BJ (cell line): ENCODE data around the gene DUS1L. TPM values are rescaled to one million over a fixed set of nuclear protein-coding genes. Genes with fewer than 3 reads are reported as not detected.

ENCODE experiments used
- CTCF ChIA-PET: fragments of 350-600 bp; formaldehyde crosslinking; extraction: SDS; loops from one replicate; lab custom pipeline; 2021; ENCODE audit warnings: antibody characterized with exemption, inconsistent platforms; lab: Yijun Ruan, JAX
- POLR2A ChIA-PET: fragments of 300-600 bp; sonication (Branson Sonifier 250); formaldehyde crosslinking; extraction: SDS; loops from one replicate; lab custom pipeline; 2021; ENCODE audit warnings: antibody characterized with exemption; lab: Charles Lee
- DNase-seq: peaks from one replicate; pipeline ENCODE4 v3.0.0-alpha.2; 2011; ENCODE audit warnings: low read depth
- H3K27me3 ChIP-seq: 2 replicates; pipeline ENCODE4 v1.6.0; 2011; ENCODE audit warnings: low read length; ENCODE audit not compliant: control insufficient read depth, insufficient read depth
- H3K36me3 ChIP-seq: 2 replicates; pipeline ENCODE4 v1.5.1; 2011; ENCODE audit warnings: low read length; ENCODE audit not compliant: control insufficient read depth, insufficient read depth
- H3K4me3 ChIP-seq: 2 replicates; pipeline ENCODE4 v1.5.1; 2011; ENCODE audit warnings: low read depth, mild to moderate bottlenecking, control low read depth, low read length
- polyA plus RNA-seq: library from polyadenylated mRNA; depleted of rRNA; stranded (reverse); fragments of >200 nt; gene quantifications from 2 replicates; pipeline ENCODE4 v1.2.3, GENCODE V29; 2011
- TF ChIP-seq, protein P1 (sequence below): IDR thresholded peaks from 2 replicates; pipeline ENCODE4 v1.5.1; 2011; ENCODE audit warnings: low read depth, mild to moderate bottlenecking, control low read depth, inconsistent platforms, low read length, moderate library complexity; ENCODE audit not compliant: insufficient read depth

The DUS1L gene
- polyA plus RNA-seq, 1 experiment = 47.6 TPM

DNA sequence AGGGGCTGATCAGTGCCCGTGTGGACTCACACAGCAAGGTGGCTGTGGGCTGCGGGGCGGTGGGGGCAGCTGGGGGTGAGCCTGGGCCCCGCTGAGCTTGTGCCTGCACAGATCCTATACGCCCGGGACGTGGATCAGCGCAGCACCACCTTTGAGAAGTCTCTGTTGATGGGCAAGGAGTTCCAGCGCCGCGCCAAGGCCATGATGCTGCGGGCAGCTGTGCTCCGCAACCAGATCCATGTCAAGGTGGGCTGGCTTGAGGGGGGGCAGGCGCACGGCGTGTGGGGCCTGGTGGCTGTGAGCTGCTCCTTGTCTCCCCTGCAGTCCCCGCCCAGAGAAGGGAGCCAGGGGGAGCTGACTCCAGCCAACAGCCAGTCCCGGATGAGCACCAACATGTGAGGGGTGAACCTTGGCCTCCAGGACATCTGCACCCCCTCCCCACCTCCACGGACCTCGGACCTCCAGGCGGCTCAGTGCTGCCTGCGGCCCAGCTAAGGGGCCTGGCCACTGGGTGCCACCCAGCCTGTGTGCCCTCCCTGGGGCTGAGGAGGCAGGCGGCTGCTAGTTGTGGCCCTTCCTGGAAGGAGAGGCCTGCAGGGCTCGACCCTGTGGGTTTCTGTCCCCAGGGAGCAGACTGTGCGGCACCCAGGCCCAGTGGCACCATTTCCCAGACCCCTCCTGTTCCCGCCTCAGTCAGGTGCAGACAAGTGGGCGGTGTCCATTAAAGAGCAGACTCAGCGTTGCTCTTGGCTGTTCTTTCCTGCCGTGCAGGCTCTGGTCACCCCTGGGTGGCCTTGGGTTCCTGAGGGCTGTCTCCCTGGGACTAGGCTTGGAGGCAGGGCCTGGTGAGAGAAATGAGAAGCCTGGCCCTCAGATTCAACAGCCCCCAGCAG, 8.6 kb downstream of the DUS1L start:
- CTCF ChIA-PET = interaction anchor here (1.0 to 1.4 kb wide), 2 partner anchors 26 to 97 kb away, joined by 3 to 5 read pairs; no protein-coding TSS in a partner anchor

DNA sequence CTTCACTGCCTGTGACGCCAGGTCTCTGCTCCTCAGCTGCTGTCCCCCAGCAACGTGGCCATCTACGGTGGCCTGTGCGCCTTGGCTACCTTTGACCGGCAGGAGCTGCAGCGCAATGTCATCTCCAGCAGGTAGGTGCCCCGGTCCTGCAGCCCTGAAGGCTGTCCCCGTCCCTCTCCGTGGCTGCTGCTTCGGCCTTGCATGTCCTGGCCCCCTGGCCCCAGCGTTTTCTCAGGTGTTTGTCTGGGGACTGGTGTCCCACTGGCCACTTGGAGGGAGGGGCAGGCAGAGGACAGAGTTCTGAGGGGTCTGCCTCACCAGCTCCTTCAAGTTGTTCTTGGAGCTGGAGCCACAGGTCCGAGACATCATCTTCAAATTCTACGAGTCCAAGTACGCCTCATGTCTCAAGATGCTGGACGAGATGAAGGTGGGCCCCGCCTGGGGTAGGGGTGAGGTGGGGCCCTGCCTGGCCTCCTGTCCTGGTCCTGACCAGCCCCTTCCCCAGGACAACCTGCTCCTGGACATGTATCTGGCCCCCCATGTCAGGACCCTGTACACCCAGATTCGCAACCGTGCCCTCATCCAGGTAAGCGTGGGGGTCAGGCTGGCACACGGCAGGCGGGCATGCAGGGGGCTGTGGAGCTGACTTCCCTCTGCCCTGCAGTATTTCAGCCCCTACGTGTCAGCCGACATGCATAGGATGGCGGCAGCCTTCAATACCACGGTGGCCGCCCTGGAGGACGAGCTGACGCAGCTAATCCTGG, 9.5 kb downstream of the DUS1L start:
- Histone ChIP-seq H3K4me3 (no peak overlapping the region), H3K36me3 (peaks cover 54% of the 10 kb centered on the region), H3K27me3 (no peaks in the 10 kb centered on the region)
- CTCF ChIA-PET = interaction anchor here (1.0 kb wide), 1 partner anchor 26 kb away, joined by 3 read pairs; no protein-coding TSS in a partner anchor
- TF ChIP-seq, protein P1, sequence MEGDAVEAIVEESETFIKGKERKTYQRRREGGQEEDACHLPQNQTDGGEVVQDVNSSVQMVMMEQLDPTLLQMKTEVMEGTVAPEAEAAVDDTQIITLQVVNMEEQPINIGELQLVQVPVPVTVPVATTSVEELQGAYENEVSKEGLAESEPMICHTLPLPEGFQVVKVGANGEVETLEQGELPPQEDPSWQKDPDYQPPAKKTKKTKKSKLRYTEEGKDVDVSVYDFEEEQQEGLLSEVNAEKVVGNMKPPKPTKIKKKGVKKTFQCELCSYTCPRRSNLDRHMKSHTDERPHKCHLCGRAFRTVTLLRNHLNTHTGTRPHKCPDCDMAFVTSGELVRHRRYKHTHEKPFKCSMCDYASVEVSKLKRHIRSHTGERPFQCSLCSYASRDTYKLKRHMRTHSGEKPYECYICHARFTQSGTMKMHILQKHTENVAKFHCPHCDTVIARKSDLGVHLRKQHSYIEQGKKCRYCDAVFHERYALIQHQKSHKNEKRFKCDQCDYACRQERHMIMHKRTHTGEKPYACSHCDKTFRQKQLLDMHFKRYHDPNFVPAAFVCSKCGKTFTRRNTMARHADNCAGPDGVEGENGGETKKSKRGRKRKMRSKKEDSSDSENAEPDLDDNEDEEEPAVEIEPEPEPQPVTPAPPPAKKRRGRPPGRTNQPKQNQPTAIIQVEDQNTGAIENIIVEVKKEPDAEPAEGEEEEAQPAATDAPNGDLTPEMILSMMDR = no peak
- DNase-seq = no peak
- POLR2A ChIA-PET = interaction anchor here (0.5 kb wide), 1 partner anchor 126 kb away, joined by 5 read pairs; no protein-coding TSS in a partner anchor

More for the DNA sequence above, 8.6 kb downstream of the DUS1L start:
- TF ChIP-seq, protein P1 = no peak
- Histone ChIP-seq H3K27me3 (no peaks in the 10 kb centered on the region), H3K4me3 (no peak overlapping the region), H3K36me3 (peaks cover 60% of the 10 kb centered on the region)
- POLR2A ChIA-PET = no interaction called here
- DNase-seq = no peak

DNA sequence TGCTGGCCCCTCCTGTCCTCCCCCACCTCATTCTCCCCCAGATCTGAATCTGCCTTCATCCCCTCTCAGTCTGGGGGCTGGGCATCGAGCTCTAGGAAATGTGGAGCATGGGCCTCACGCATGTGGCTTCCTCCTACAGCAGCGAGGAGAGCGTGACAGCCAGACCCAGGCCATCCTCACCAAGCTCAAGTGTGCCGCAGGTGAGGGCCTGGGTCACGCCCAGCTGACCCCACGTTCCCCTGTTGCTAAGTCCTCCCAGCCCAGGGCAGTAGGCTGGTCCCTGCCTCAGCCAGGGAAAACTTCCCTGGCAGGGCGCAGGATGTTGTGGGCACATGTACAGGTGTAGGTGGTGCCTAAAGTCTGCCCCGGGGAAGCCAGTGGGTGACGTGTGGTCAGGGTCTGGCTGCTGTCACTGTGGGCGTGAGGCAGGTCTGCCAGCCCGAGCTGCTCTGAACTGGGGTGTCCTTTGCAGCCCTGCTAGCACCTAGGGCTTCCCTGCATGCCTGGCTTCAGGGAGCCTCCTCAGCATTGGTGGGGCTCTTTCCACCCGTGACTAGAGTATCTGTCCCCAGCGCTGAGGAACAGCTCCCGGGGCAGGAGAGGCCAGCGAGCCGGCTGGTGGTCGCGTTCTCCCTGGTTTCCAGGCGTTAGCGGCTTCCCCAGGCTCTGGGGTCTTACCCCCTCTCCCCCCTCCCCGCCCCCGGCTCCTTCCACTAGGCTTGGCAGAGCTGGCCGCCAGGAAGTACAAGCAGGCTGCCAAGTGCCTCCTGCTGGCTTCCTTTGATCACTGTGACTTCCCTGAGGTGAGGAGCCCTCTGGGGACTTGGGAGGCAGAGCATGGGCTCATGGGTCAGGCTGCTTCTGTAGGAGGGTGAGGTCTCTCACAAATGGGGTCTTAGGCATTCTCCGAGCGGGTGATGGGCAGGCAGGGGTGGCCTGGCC, 10.3 kb downstream of the DUS1L start:
- H3K27me3 ChIP-seq = no peaks in the 10 kb centered on the region
- ChIA-PET CTCF (interaction anchor here (1.6 kb wide), 1 partner anchor 24 kb away, joined by 5 read pairs; the partner anchor contains the start of gene RAC3), POLR2A (no interaction called here)
- no peak overlapping the region for H3K4me3 ChIP-seq
- peaks cover 47% of the 10 kb centered on the region for H3K36me3 ChIP-seq
- TF ChIP-seq, protein P1 = no peak
- no peak for DNase-seq

DNA sequence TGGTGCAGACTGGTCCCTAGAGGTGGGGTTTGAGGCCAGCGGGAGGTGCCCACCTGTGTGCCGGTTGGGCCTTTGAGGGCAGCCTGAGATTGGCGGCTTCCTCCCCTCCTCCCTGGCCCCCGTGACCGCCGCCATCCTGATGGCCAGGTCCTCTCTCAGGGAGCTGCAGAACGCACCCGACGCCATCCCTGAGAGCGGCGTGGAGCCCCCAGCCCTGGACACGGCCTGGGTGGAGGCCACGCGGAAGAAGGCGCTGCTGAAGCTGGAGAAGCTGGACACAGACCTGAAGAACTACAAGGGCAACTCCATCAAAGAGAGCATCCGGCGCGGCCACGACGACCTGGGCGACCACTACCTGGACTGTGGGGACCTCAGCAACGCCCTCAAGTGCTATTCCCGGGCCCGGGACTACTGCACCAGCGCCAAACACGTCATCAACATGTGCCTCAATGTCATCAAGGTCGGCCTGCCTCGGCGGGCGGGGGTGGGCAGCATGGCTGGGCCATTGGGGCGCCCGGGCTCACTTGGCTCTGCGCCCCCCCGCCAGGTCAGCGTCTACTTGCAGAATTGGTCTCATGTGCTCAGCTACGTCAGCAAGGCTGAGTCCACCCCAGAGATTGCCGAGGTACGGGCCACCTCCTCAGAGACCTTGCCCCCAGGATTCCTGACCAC, 11.1 kb downstream of the DUS1L start:
- TF ChIP-seq, protein P1 = no peak
- H3K36me3 ChIP-seq = peaks cover 47% of the 10 kb centered on the region
- H3K4me3 ChIP-seq = no peak overlapping the region
- POLR2A ChIA-PET = no interaction called here
- no peaks in the 10 kb centered on the region for H3K27me3 ChIP-seq
- no peak for DNase-seq
- CTCF ChIA-PET = interaction anchor here (1.6 kb wide), 1 partner anchor 23 kb away, joined by 5 read pairs; the partner anchor contains the start of gene RAC3
